H1 (cell line): Measurements from ENCODE around the gene CDHR2. TPM values are rescaled to one million over a fixed set of nuclear protein-coding genes. Genes with fewer than 3 reads are reported as not detected.

ENCODE experiments used
- CBX5 ChIP-seq: fragments of 300-800, 300-1000 bp; sonication (generic); IDR thresholded peaks from 2 replicates; pipeline ENCODE4 v1.7.1; 2016; ENCODE audit warnings: antibody characterized with exemption, low read length, low read depth
- CHD7 ChIP-seq: fragments of 300-600 bp; sonication (generic); IDR thresholded peaks from 2 replicates; pipeline ENCODE4 v1.7.1; 2012; ENCODE audit warnings: low read length, moderate library complexity, mild to moderate bottlenecking, inconsistent platforms; ENCODE audit not compliant: insufficient replicate concordance
- CREB1 ChIP-seq: IDR thresholded peaks from 2 replicates; pipeline ENCODE4 v1.6.1; 2012; ENCODE audit warnings: inconsistent platforms
- CTCF ChIP-seq, 3 experiments: IDR thresholded peaks; 1 replicate in 2 of 3; 2 replicates in 1 of 3; pipeline versions ENCODE4 v1.5.1 to v1.6.1; 2011; ENCODE audit warnings: low read length in 3 of 3, mild to moderate bottlenecking in 3 of 3, inconsistent platforms in 2 of 3, low read depth in 1 of 3, moderate library complexity in 1 of 3; ENCODE audit not compliant: insufficient read depth in 1 of 3; ENCODE audit errors: control extremely low read depth in 1 of 3
- EGR1 ChIP-seq: IDR thresholded peaks from 2 replicates; pipeline ENCODE4 v1.6.1; 2011; ENCODE audit warnings: low read depth, low read length, borderline replicate concordance
- SIN3A ChIP-seq, 2 experiments: IDR thresholded peaks in 1 of 2; conservative IDR thresholded peaks in 1 of 2; 2 replicates each; pipeline ENCODE4 v1.6.1; 2011 to 2012; ENCODE audit warnings: low read length in 2 of 2, improper control_type of control experiment in 1 of 2, low read depth in 1 of 2, mild to moderate bottlenecking in 1 of 2
- USF2 ChIP-seq: IDR thresholded peaks from 2 replicates; pipeline ENCODE4 v1.6.1; 2011; ENCODE audit warnings: low read length, improper control_type of control experiment
- polyA plus RNA-seq, 7 experiments: library from polyadenylated mRNA; depleted of rRNA in 3 of 7; stranded (reverse) in 5 of 7; unstranded in 2 of 7; fragments of >200 nt in 5 of 7; fragments of 200-250 nt in 2 of 7; gene quantifications; 1 replicate in 5 of 7; 2 replicates in 1 of 7; 4 replicates in 1 of 7; pipeline versions ENCODE4 v1.2.1 to v1.2.3, GENCODE V29; 2011 to 2013; ENCODE audit warnings: missing spikeins in 2 of 7, mixed read lengths in 2 of 7
- total RNA-seq: library from RNA; stranded (reverse); fragmentation: NEBNext Ultra II Directional; extraction: Animal tissue kit (Norgen Biotek cat#: 25700); gene quantifications from 2 replicates; pipeline ENCODE4 v1.2.1, GENCODE V29; 2021

CDHR2 gene
- total and polyA plus RNA-seq, 2 of the 8 experiments (the other 6 are each of a cell fraction or from before 2014, with no cell fraction given) = 0.02 to 0.43 TPM

- TF ChIP-seq CHD7 (no peak), CTCF (IDR thresholded peaks at IDR 0.05; ENCODE audit: control extremely low read depth in 1 of 3, insufficient read depth in 1 of 3, low read depth in 1 of 3, low read length in 3 of 3) (no peak), EGR1 (no peak), USF2 (no peak), CBX5 (no peak), SIN3A (conservative IDR thresholded peaks at IDR 0.05 in 1 of 2, IDR thresholded peaks at IDR 0.05 in 1 of 2; ENCODE audit: low read depth in 1 of 2, low read length in 2 of 2) (no peak), CREB1 (no peak)
These were observed 24.2 kb upstream of the CDHR2 start (continued) for GRCh38 chr5:176524987-176525386.
